SK-N-SH (cell line): Measurements from ENCODE around the gene GHRL. TPM values are rescaled to one million over a fixed set of nuclear protein-coding genes. Genes with fewer than 3 reads are reported as not detected.

Source experiments
- CTCF ChIA-PET: fragments of 300-600, 350-600 bp; formaldehyde crosslinking; extraction: SDS; loops from one replicate; lab custom pipeline; 2021; lab: Yijun Ruan, JAX
- POLR2A ChIA-PET: fragments of 350-600 bp; sonication (Branson Sonifier 250); formaldehyde crosslinking; extraction: SDS; loops from one replicate; lab custom pipeline; 2020; ENCODE audit warnings: antibody characterized with exemption, inconsistent platforms; lab: Yijun Ruan, JAX
- DNase-seq: peaks from one replicate; pipeline ENCODE4 v3.0.0; 2012
- H2AFZ ChIP-seq: fragments of 200-600 bp; sonication (generic); 2 replicates; pipeline ENCODE4 v1.8.1; 2016; ENCODE audit warnings: antibody characterized with exemption, mild to moderate bottlenecking, low read depth
- H3F3A ChIP-seq: fragments of 200-600 bp; sonication (generic); replicated peaks from 2 replicates; pipeline ENCODE3; 2016; ENCODE audit warnings: antibody characterized with exemption, mild to moderate bottlenecking; ENCODE audit not compliant: insufficient read depth
- H3K27ac ChIP-seq, 2 experiments: fragments of 200-500 bp in 1 of 2; fragments of 200-600 bp in 1 of 2; sonication (Bioruptor generic) in 1 of 2; sonication (generic), shearing (Covaris generic) in 1 of 2; 2 replicates each; pipeline versions ENCODE4 v1.5.1 to v1.6.1; 2014 to 2016; ENCODE audit warnings: low read depth in 2 of 2, inconsistent platforms in 1 of 2, low read length in 1 of 2, mild to moderate bottlenecking in 1 of 2, mixed read lengths in 1 of 2
- H3K27me3 ChIP-seq: fragments of 200-600 bp; sonication (generic), shearing (Covaris generic); 2 replicates; pipeline ENCODE4 v1.6.1; 2016; ENCODE audit warnings: mixed run types; ENCODE audit not compliant: insufficient read depth
- H3K36me3 ChIP-seq, 2 experiments: fragments of 200-500 bp in 1 of 2; fragments of 200-600 bp in 1 of 2; sonication (Bioruptor generic) in 1 of 2; sonication (generic) in 1 of 2; replicated peaks in 1 of 2; 2 replicates each; pipeline versions ENCODE3 to v1.5.1; 2014 to 2016; ENCODE audit warnings: low read length in 1 of 2, mild to moderate bottlenecking in 1 of 2; ENCODE audit not compliant: insufficient read depth in 2 of 2, control insufficient read depth in 1 of 2
- H3K4me1 ChIP-seq, 2 experiments: fragments of 200-500 bp in 1 of 2; fragments of 200-600 bp in 1 of 2; sonication (Bioruptor generic) in 1 of 2; sonication (generic), shearing (Covaris generic) in 1 of 2; 2 replicates each; pipeline versions ENCODE4 v1.5.1 to v1.6.1; 2014 to 2016; ENCODE audit warnings: low read depth in 1 of 2, low read length in 1 of 2, mixed run types in 1 of 2; ENCODE audit not compliant: insufficient read depth in 2 of 2, control insufficient read depth in 1 of 2
- H3K4me2 ChIP-seq: fragments of 200-600 bp; sonication (generic), shearing (Covaris generic); 2 replicates; pipeline ENCODE4 v1.6.1; 2017; ENCODE audit warnings: mixed run types
- H3K4me3 ChIP-seq, 2 experiments: fragments of 200-500 bp in 1 of 2; fragments of 200-600 bp in 1 of 2; sonication (Bioruptor generic) in 1 of 2; sonication (generic), shearing (Covaris generic) in 1 of 2; 2 replicates each; pipeline versions ENCODE4 v1.5.1 to v1.8.1; 2014 to 2016; ENCODE audit warnings: low read depth in 2 of 2, inconsistent platforms in 1 of 2, low read length in 1 of 2, mild to moderate bottlenecking in 1 of 2, mixed read lengths in 1 of 2, moderate library complexity in 1 of 2
- H3K79me2 ChIP-seq: fragments of 200-600 bp; sonication (generic); 2 replicates; pipeline ENCODE4 v1.8.1; 2017; ENCODE audit warnings: mild to moderate bottlenecking; ENCODE audit not compliant: insufficient read depth
- H3K9ac ChIP-seq: fragments of 200-600 bp; sonication (generic); 2 replicates; pipeline ENCODE4 v1.6.1; 2017; ENCODE audit warnings: mixed run types
- H3K9me2 ChIP-seq: fragments of 200-600 bp; sonication (generic); 2 replicates; pipeline ENCODE4 v1.6.1; 2017; ENCODE audit warnings: mixed run types
- H3K9me3 ChIP-seq: fragments of 200-600 bp; sonication (generic); 2 replicates; pipeline ENCODE4 v1.6.1; 2017; ENCODE audit warnings: mixed run types, mild to moderate bottlenecking, moderate library complexity
- H4K20me1 ChIP-seq: fragments of 200-600 bp; sonication (generic); 2 replicates; pipeline ENCODE4 v1.6.1; 2017; ENCODE audit warnings: mild to moderate bottlenecking, mixed run types; ENCODE audit not compliant: insufficient read depth
- CHD2 ChIP-seq: fragments of 150-350 bp; IDR thresholded peaks from 2 replicates; pipeline ENCODE4 v1.6.1; 2018; ENCODE audit warnings: low read length; ENCODE audit not compliant: partially characterized antibody
- ELF1 ChIP-seq: IDR thresholded peaks from 2 replicates; pipeline ENCODE4 v1.4.0; 2012
- EP300 ChIP-seq, 2 experiments: IDR thresholded peaks; 2 replicates each; pipeline versions ENCODE4 v1.4.0 to v1.6.1; 2012; ENCODE audit warnings: borderline replicate concordance in 1 of 2, low read depth in 1 of 2, low read length in 1 of 2
- FOXJ3 ChIP-seq: sonication (generic); formaldehyde crosslinking; IDR thresholded peaks from 2 replicates; pipeline ENCODE4 v1.5.1; 2020; ENCODE audit warnings: mild to moderate bottlenecking, missing genetic modification reagents
- FOXM1 ChIP-seq: IDR thresholded peaks from 2 replicates; pipeline ENCODE4 v1.4.0; 2012; ENCODE audit warnings: low read depth, mild to moderate bottlenecking
- GATA2 ChIP-seq: sonication (generic); formaldehyde crosslinking; IDR thresholded peaks from 2 replicates; pipeline ENCODE4 v1.5.0; 2020; ENCODE audit warnings: mild to moderate bottlenecking, missing genetic modification reagents
- IRF3 ChIP-seq: fragments of 150-350 bp; IDR thresholded peaks from 2 replicates; pipeline ENCODE4 v1.6.1; 2016; ENCODE audit warnings: mild to moderate bottlenecking, low read depth, low read length
- JUND ChIP-seq: IDR thresholded peaks from 2 replicates; pipeline ENCODE4 v1.4.0; 2012
- MEF2A ChIP-seq: IDR thresholded peaks from 2 replicates; pipeline ENCODE4 v1.4.0; 2012; ENCODE audit warnings: low read depth, borderline replicate concordance
- MXI1 ChIP-seq: IDR thresholded peaks from 2 replicates; pipeline ENCODE4 v1.6.1; 2012; ENCODE audit warnings: mild to moderate bottlenecking, low read depth, low read length, improper control_type of control experiment
- NFIC ChIP-seq: IDR thresholded peaks from 2 replicates; pipeline ENCODE4 v1.4.0; 2012; ENCODE audit warnings: borderline replicate concordance
- NRF1 ChIP-seq: IDR thresholded peaks from 2 replicates; pipeline ENCODE4 v1.6.1; 2012; ENCODE audit warnings: low read depth, mild to moderate bottlenecking, low read length
- POLR2AphosphoS5 ChIP-seq: IDR thresholded peaks from 2 replicates; pipeline ENCODE4 v1.6.1; 2012; ENCODE audit warnings: low read depth, low read length
- RAD21 ChIP-seq: IDR thresholded peaks from 2 replicates; pipeline ENCODE4 v1.6.1; 2012; ENCODE audit warnings: mild to moderate bottlenecking, low read length
- RXRA ChIP-seq: IDR thresholded peaks from 2 replicates; pipeline ENCODE4 v1.4.0; 2012; ENCODE audit warnings: low read depth, mild to moderate bottlenecking, borderline replicate concordance
- SIN3A ChIP-seq: IDR thresholded peaks from 2 replicates; pipeline ENCODE4 v1.6.1; 2012; ENCODE audit warnings: low read depth, mild to moderate bottlenecking, low read length, moderate library complexity, borderline replicate concordance
- SMC3 ChIP-seq: IDR thresholded peaks from 2 replicates; pipeline ENCODE4 v1.6.1; 2012; ENCODE audit warnings: low read depth, low read length, improper control_type of control experiment
- TEAD4 ChIP-seq: IDR thresholded peaks from 2 replicates; pipeline ENCODE4 v1.4.0; 2012; ENCODE audit warnings: mild to moderate bottlenecking, borderline replicate concordance; ENCODE audit not compliant: insufficient read depth
- USF2 ChIP-seq: fragments of 150-350 bp; IDR thresholded peaks from 2 replicates; pipeline ENCODE4 v1.6.1; 2017; ENCODE audit warnings: antibody characterized with exemption, low read length, low read depth, borderline replicate concordance
- YY1 ChIP-seq: IDR thresholded peaks from 2 replicates; pipeline ENCODE4 v1.4.0; 2012; ENCODE audit warnings: low read depth, mild to moderate bottlenecking
- WGBS: methylation state at CpG from one replicate; pipeline ENCODE4 v1.1.6; 2017; ENCODE audit warnings: low lambda C conversion rate; 5-methylcytosine and 5-hydroxymethylcytosine counted together
- polyA plus RNA-seq, 3 experiments: library from polyadenylated mRNA; depleted of rRNA; stranded (reverse); fragments of >200 nt; gene quantifications; 2 replicates each; pipeline ENCODE4 v1.2.3, GENCODE V29; 2012
- TF ChIP-seq, protein P1 (sequence below): IDR thresholded peaks from 2 replicates; pipeline ENCODE4 v1.6.1; 2012; ENCODE audit warnings: mild to moderate bottlenecking, low read depth, low read length, moderate library complexity

GHRL gene
- polyA plus RNA-seq, 1 of the 3 experiments (the other 2 are of a cell fraction): not detected

DNA sequence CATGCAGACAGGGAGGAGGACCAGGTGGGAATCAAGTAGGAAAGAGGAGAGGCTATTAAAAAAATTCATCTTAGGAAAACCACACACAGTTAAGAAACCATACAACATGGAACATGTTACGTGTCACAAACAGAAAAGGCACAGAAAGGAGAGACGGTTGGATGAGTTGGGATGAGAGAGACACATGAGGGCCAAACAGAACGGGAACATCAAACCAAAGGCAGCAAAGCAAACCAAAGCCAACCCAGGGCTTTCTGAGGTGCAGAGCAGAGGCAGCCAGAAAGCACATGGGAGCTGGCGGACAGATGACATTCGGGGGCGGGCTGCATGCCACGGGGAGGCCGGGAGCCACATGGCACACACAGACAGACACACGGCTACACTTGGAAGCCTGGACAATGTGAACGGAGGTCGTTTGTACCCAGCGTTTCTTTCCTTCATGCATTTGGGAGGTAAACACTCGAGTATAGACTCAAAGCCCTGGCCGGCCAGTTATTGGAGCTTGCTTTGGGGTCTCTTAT, 36.8 kb upstream of the GHRL start:
- DNase-seq: no peak
- H3F3A ChIP-seq: no peaks in the 10 kb centered on the region
- H3K4me3 ChIP-seq: no peak overlapping the region
- peaks cover 57% of the 10 kb centered on the region; the same call in 1 of the 2 replicates for H3K27me3 ChIP-seq
- POLR2A ChIA-PET: no interaction called here
- no peaks in the 10 kb centered on the region for H3K79me2 ChIP-seq
- no peak overlapping the region for H3K4me2 ChIP-seq
- no peak overlapping the region for H2AFZ ChIP-seq
- H3K36me3 ChIP-seq: no peaks in the 10 kb centered on the region
- 38% methylated on average over 9 of the region's 14 CpGs for WGBS
- CTCF ChIA-PET: interaction anchor here (1.0 to 4.2 kb wide), 3 partner anchors 14 to 409 kb away, joined by 3 to 16 read pairs (median 16); no protein-coding TSS in a partner anchor
- H3K9ac ChIP-seq: no peak overlapping the region
- H4K20me1 ChIP-seq: no peaks in the 10 kb centered on the region
- H3K9me2 ChIP-seq: no peaks in the 10 kb centered on the region
- TF ChIP-seq GATA2 (CRISPR knock-in tag): no peak
- no peak for TF ChIP-seq ELF1
- TF ChIP-seq FOXJ3 (CRISPR knock-in tag): no peak
- no peak for TF ChIP-seq NFIC
- TF ChIP-seq IRF3: no peak
- no peak for TF ChIP-seq FOXM1
- no peak for TF ChIP-seq RAD21
- no peak for TF ChIP-seq SMC3
- TF ChIP-seq TEAD4: no peak
- no peak for TF ChIP-seq NRF1
- TF ChIP-seq EP300 (IDR thresholded peaks at IDR 0.05; ENCODE audit: borderline replicate concordance in 1 of 2, low read depth in 1 of 2, low read length in 1 of 2): no peak
- TF ChIP-seq USF2: no peak
- no peak for TF ChIP-seq YY1
- no peak for TF ChIP-seq JUND
- TF ChIP-seq, all 33 proteins: peak for 0
- Histone ChIP-seq H3K27ac (no peak overlapping the region), H3K4me1 (no peaks in the 10 kb centered on the region), H3K9me3 (no peaks in the 10 kb centered on the region)

GRCh38 chr3:10328460-10329071, 35.8 kb upstream of the GHRL start:
- Histone ChIP-seq H3K4me2 (no peak overlapping the region), H4K20me1 (no peaks in the 10 kb centered on the region), H3K79me2 (no peaks in the 10 kb centered on the region), H3K27me3 (peaks cover 50% of the 10 kb centered on the region; the same call in 1 of the 2 replicates), H3K9me3 (no peaks in the 10 kb centered on the region), H3K9ac (no peak overlapping the region), H2AFZ (no peak overlapping the region), H3F3A (no peaks in the 10 kb centered on the region), H3K27ac (no peak overlapping the region), H3K9me2 (no peaks in the 10 kb centered on the region), H3K4me1 (no peaks in the 10 kb centered on the region), H3K4me3 (no peak overlapping the region), H3K36me3 (no peaks in the 10 kb centered on the region)
- WGBS: 70% methylated on average over 23 of the region's 31 CpGs
- ChIA-PET CTCF (interaction anchor here (1.7 to 4.2 kb wide), 3 partner anchors 15 to 410 kb away, joined by 7 to 16 read pairs (median 16); no protein-coding TSS in a partner anchor), POLR2A (no interaction called here)
- TF ChIP-seq, protein P1, sequence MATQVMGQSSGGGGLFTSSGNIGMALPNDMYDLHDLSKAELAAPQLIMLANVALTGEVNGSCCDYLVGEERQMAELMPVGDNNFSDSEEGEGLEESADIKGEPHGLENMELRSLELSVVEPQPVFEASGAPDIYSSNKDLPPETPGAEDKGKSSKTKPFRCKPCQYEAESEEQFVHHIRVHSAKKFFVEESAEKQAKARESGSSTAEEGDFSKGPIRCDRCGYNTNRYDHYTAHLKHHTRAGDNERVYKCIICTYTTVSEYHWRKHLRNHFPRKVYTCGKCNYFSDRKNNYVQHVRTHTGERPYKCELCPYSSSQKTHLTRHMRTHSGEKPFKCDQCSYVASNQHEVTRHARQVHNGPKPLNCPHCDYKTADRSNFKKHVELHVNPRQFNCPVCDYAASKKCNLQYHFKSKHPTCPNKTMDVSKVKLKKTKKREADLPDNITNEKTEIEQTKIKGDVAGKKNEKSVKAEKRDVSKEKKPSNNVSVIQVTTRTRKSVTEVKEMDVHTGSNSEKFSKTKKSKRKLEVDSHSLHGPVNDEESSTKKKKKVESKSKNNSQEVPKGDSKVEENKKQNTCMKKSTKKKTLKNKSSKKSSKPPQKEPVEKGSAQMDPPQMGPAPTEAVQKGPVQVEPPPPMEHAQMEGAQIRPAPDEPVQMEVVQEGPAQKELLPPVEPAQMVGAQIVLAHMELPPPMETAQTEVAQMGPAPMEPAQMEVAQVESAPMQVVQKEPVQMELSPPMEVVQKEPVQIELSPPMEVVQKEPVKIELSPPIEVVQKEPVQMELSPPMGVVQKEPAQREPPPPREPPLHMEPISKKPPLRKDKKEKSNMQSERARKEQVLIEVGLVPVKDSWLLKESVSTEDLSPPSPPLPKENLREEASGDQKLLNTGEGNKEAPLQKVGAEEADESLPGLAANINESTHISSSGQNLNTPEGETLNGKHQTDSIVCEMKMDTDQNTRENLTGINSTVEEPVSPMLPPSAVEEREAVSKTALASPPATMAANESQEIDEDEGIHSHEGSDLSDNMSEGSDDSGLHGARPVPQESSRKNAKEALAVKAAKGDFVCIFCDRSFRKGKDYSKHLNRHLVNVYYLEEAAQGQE: no peak
- TF ChIP-seq SIN3A (no peak), CHD2 (no peak), POLR2AphosphoS5 (no peak), MXI1 (no peak), FOXM1 (no peak), TEAD4 (no peak), MEF2A (no peak), RXRA (no peak)
- no peak for DNase-seq
